HepG2 (cell line): ENCODE results near the gene ARG2. TPM values are rescaled to one million over a fixed set of nuclear protein-coding genes. Genes with fewer than 3 reads are reported as not detected.

ENCODE experiments used
- ARNT ChIP-seq: fragments of 450-650 bp; IDR thresholded peaks from 2 replicates; pipeline ENCODE4 v1.6.1; 2017
- ATF4 ChIP-seq, 2 experiments: fragments of 450-650 bp in 1 of 2; sonication (generic) in 1 of 2; formaldehyde crosslinking; IDR thresholded peaks; 2 replicates each; pipeline versions ENCODE4 v1.5.0 to v1.8.0; 2020 to 2022; ENCODE audit warnings: mild to moderate bottlenecking in 1 of 2, missing genetic modification reagents in 1 of 2
- BRF2 ChIP-seq: sonication (generic); formaldehyde crosslinking; IDR thresholded peaks from 2 replicates; pipeline ENCODE4 v1.8.1; 2022; ENCODE audit warnings: mild to moderate bottlenecking, missing genetic modification reagents
- CCAR2 ChIP-seq: fragments of 200-400 bp; formaldehyde crosslinking; optimal IDR thresholded peaks from 2 replicates; pipeline ENCODE3; 2018; ENCODE audit warnings: low read depth, mild to moderate bottlenecking, low read length, moderate library complexity
- CENPBD1 ChIP-seq: sonication (generic); formaldehyde crosslinking; IDR thresholded peaks from 2 replicates; pipeline ENCODE4 v1.8.0; 2022; ENCODE audit warnings: missing genetic modification reagents, low read depth, mild to moderate bottlenecking, borderline replicate concordance
- CENPX ChIP-seq: sonication (generic); formaldehyde crosslinking; IDR thresholded peaks from 2 replicates; pipeline ENCODE4 v1.9.0; 2021; ENCODE audit warnings: mild to moderate bottlenecking, missing genetic modification reagents, moderate library complexity
- GZF1 ChIP-seq: sonication (generic); formaldehyde crosslinking; IDR thresholded peaks from 2 replicates; pipeline ENCODE4 v1.5.1; 2020; ENCODE audit warnings: mild to moderate bottlenecking, missing genetic modification reagents
- HBP1 ChIP-seq: IDR thresholded peaks from 2 replicates; pipeline ENCODE4 v1.6.1; 2016; ENCODE audit warnings: low read depth, control low read depth
- HES4 ChIP-seq: sonication (generic); formaldehyde crosslinking; IDR thresholded peaks from 2 replicates; pipeline ENCODE4 v1.9.0; 2021; ENCODE audit warnings: mild to moderate bottlenecking, missing genetic modification reagents, borderline replicate concordance
- ISL2 ChIP-seq: sonication (generic); formaldehyde crosslinking; IDR thresholded peaks from 2 replicates; pipeline ENCODE4 v1.5.0; 2020; ENCODE audit warnings: missing genetic modification reagents
- JUND ChIP-seq: sonication (generic); formaldehyde crosslinking; IDR thresholded peaks from 2 replicates; pipeline ENCODE4 v1.8.0; 2022; ENCODE audit warnings: mild to moderate bottlenecking, missing genetic modification reagents
- LRRFIP1 ChIP-seq: sonication (generic); formaldehyde crosslinking; conservative IDR thresholded peaks from 2 replicates; pipeline ENCODE4 v1.4.0; 2020; ENCODE audit warnings: missing genetic modification reagents
- PHF20 ChIP-seq: sonication (generic); formaldehyde crosslinking; IDR thresholded peaks from 2 replicates; pipeline ENCODE4 v1.5.0; 2020; ENCODE audit warnings: mild to moderate bottlenecking, missing genetic modification reagents
- RFX5 ChIP-seq: IDR thresholded peaks from 2 replicates; pipeline ENCODE4 v1.6.1; 2011; ENCODE audit warnings: low read depth, low read length, improper control_type of control experiment
- STAG1 ChIP-seq: sonication (generic); formaldehyde crosslinking; IDR thresholded peaks from 2 replicates; pipeline ENCODE4 v1.4.0; 2020; ENCODE audit warnings: missing genetic modification reagents
- TP53 ChIP-seq: sonication (generic); formaldehyde crosslinking; conservative IDR thresholded peaks from 2 replicates; pipeline ENCODE4 v1.4.0; 2020; ENCODE audit warnings: missing genetic modification reagents
- ZBTB38 ChIP-seq: sonication (generic); formaldehyde crosslinking; IDR thresholded peaks from 2 replicates; pipeline ENCODE4 v1.5.1; 2020; ENCODE audit warnings: mild to moderate bottlenecking, missing genetic modification reagents
- ZBTB8A ChIP-seq: sonication (generic); formaldehyde crosslinking; IDR thresholded peaks from 2 replicates; pipeline ENCODE4 v1.4.0; 2020; ENCODE audit warnings: mild to moderate bottlenecking, low read depth, missing genetic modification reagents, borderline replicate concordance
- ZNF143 ChIP-seq: sonication (generic); formaldehyde crosslinking; IDR thresholded peaks from 2 replicates; pipeline ENCODE4 v1.4.0; 2020; ENCODE audit warnings: missing genetic modification reagents
- ZNF362 ChIP-seq: sonication (generic); formaldehyde crosslinking; IDR thresholded peaks from 2 replicates; pipeline ENCODE4 v1.4.0; 2020; ENCODE audit warnings: missing genetic modification reagents, mild to moderate bottlenecking, borderline replicate concordance
- ZNF431 ChIP-seq: sonication (generic); formaldehyde crosslinking; IDR thresholded peaks from 2 replicates; pipeline ENCODE4 v1.9.0; 2022; ENCODE audit warnings: missing genetic modification reagents, low read depth, mild to moderate bottlenecking, borderline replicate concordance
- ZNF44 ChIP-seq: sonication (generic); formaldehyde crosslinking; IDR thresholded peaks from 2 replicates; pipeline ENCODE4 v1.5.1; 2020; ENCODE audit warnings: mild to moderate bottlenecking, missing genetic modification reagents
- polyA plus RNA-seq, 8 experiments: library from polyadenylated mRNA; depleted of rRNA in 3 of 8; stranded (reverse) in 7 of 8; unstranded in 1 of 8; fragments of >200 nt; fragmentation: Illumina TruSeq in 4 of 8; extraction: Trizol in 4 of 8; gene quantifications; 2 replicates each; pipeline versions ENCODE4 v1.2.1 to v1.2.3, GENCODE V29; 2011 to 2016; ENCODE audit warnings: low read depth in 4 of 8, missing spikeins in 1 of 8, mixed read lengths in 1 of 8; ENCODE audit not compliant: insufficient read depth in 1 of 8
- total RNA-seq, 5 experiments: library from RNA; depleted of rRNA; stranded (reverse); fragments of >200 nt; fragmentation: Illumina TruSeq; extraction: Trizol; gene quantifications; 2 replicates each; pipeline ENCODE4 v1.2.3, GENCODE V29; 2016; ENCODE audit warnings: low read depth in 1 of 5

ARG2 gene
- total and polyA plus RNA-seq, 2 of the 13 experiments (the other 11 are each of a cell fraction or from before 2014, with no cell fraction given) = 37.5 to 73.6 TPM

- peak; percentile 62; the same call in 1 of the 2 replicates for TF ChIP-seq BRF2
- no peak for TF ChIP-seq TP53
- TF ChIP-seq ZNF431 (CRISPR knock-in tag) = peak; percentile 80; the same call in 1 of the 2 replicates
- no peak for TF ChIP-seq CENPX (CRISPR knock-in tag)
- TF ChIP-seq GZF1 (CRISPR knock-in tag) = peak; percentile 64; the same call in 1 of the 2 replicates
- TF ChIP-seq RFX5 = no peak
- TF ChIP-seq LRRFIP1 (CRISPR knock-in tag) = no peak
- TF ChIP-seq ISL2 = peak; percentile 8; the same call in 1 of the 2 replicates
- TF ChIP-seq HBP1 (CRISPR knock-in tag) = no peak
- TF ChIP-seq PHF20 (CRISPR knock-in tag) = peak; percentile 84
- TF ChIP-seq CCAR2 = no peak
- TF ChIP-seq ZNF44 = peak; percentile 44; the same call in 1 of the 2 replicates
- peak; percentile 51; the same call in 1 of the 2 replicates for TF ChIP-seq JUND
- TF ChIP-seq ARNT = no peak
- peak; percentile 35; the same call in 1 of the 2 replicates for TF ChIP-seq STAG1 (CRISPR knock-in tag)
- no peak for TF ChIP-seq ZNF362 (CRISPR knock-in tag)
- no peak for TF ChIP-seq HES4
- TF ChIP-seq CENPBD1 (CRISPR knock-in tag) = no peak
- peak; percentile 98 for TF ChIP-seq ZBTB38 (CRISPR knock-in tag)
- TF ChIP-seq ZBTB8A (CRISPR knock-in tag) = no peak
- peak; percentile 61; the same call in 1 of the 2 replicates for TF ChIP-seq ZNF143 (CRISPR knock-in tag)
- TF ChIP-seq ATF4 (CRISPR knock-in tag; IDR thresholded peaks at IDR 0.05) = no peak; a peak in 1 of 4 replicates
Observed at GRCh38 chr14:67599698-67600561, 19.8 kb upstream of the ARG2 start, which contains the start of gene PIGH (continued).
